T-helper 1 cell treated with Interleukin-12 subunit alpha and Interleukin-12 subunit beta and Interleukin-4 antibody, amounts not matched to agents 30 μg/mL and 1 μg/mL, for 36 hours (primary cell): ENCODE data around the gene DHX16.

Experiments
- H3K27ac Mint-ChIP-seq: one replicate; pipeline ENCODE4 v1.8.0; 2021; ENCODE audit warnings: mild to moderate bottlenecking, mixed read lengths
- H3K27me3 Mint-ChIP-seq: one replicate; pipeline ENCODE4 v1.8.0; 2021; ENCODE audit warnings: low read depth, mixed read lengths
- H3K36me3 Mint-ChIP-seq: one replicate; pipeline ENCODE4 v1.8.0; 2021; ENCODE audit warnings: low read depth, mixed read lengths
- H3K4me1 Mint-ChIP-seq: one replicate; pipeline ENCODE4 v1.8.0; 2021; ENCODE audit warnings: low read depth, mixed read lengths
- H3K4me3 Mint-ChIP-seq: one replicate; pipeline ENCODE4 v1.8.0; 2021; ENCODE audit warnings: mild to moderate bottlenecking, moderate library complexity, mixed read lengths
- H3K9me3 Mint-ChIP-seq: one replicate; pipeline ENCODE4 v1.8.0; 2021; ENCODE audit warnings: mixed read lengths

DHX16 gene

DNA sequence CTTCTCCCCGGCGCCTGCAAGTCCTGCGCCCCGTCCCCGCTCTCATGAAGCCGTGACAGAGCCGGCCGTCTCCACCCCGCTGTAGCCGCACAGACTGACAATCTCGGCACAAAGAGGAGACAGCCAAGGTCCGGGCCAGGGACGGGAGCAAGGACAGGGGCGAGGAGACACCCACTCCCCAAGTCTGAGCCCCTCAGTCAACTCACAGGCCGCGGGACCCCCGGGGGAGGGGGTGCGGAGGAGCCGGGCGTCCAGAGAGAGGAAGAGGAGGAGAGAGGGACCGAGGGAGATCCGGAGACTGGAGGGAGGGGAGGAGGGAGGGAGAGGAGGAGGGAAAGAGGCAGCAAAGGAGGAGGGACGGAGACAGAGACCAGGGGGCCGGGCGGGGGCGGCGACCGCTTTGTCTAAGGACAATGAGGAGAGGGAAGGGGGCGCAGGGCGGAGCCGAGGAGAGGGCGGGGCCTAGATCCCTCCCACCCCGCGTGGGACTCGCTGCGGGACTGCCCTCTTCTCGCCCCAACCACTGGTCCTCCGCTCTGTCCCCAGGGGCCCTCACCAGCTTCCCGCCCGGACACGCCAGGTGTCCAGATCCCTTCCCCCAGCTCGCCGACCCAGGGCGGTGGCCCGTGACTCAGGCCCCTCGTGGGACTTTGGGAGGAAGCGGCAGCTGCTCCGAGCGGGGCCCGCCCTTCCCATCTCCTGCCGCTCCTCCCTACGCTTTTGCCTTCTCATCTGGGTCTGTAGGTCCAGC is 14.3 kb upstream of the DHX16 start:
- H3K27ac Mint-ChIP-seq, result peak overlapping the region; percentile 95
- H3K4me1 Mint-ChIP-seq, result peaks cover 41% of the 10 kb centered on the region
- no peaks in the 10 kb centered on the region for H3K9me3 Mint-ChIP-seq
- no peaks in the 10 kb centered on the region for H3K27me3 Mint-ChIP-seq
- peak overlapping the region; percentile 100 for H3K4me3 Mint-ChIP-seq
- peaks cover 41% of the 10 kb centered on the region for H3K36me3 Mint-ChIP-seq

DNA sequence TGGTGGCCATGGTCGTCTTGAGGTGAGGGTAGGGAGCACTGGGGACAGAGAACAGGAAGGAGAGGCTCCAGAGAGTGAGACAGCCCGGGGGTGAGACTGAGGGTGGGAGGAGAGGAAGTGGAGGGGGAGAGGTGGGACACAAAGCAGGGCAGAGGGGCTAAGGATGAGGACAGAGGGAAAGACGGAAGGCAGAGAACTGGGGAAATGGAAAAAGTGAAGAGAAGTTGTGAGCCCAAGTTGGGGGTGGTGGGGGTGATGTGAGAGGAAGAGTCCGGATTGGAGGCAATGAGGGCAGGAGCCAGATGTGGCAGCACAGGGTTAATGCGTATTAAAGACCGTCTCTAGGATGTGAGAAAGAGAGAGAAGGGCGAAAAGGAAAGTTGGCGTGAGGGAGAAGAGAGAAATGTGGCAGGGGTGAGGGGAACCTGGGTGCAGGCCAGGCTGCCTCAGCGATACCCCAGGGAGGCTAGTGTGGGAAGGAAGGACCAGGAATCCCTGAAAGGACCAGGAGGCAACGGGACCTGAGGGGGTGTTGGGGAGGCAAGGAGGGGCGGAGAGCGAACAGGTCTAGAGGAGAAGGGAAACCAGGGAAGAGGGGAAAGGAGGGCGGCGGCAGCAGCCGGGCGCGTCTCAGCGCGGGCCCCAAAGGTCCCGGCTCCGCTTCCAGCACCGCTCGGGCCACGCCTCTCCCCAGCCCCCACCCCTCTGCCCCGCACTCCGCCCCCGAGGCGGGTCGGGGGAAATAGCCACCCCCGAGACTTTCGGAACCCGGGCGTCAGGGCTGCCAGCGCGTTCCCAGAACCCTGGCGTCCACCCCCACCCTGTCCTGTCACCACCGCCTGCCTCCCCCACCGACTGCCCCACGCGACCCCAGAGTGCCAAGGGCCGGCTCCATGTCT is 13.5 kb upstream of the DHX16 start, which contains the start of gene PPP1R18:
Gene PPP1R18, minus strand, starts transcription at position 637 of the 899 bp plus-strand sequence. Its CDS starts 627 bp downstream, at position 10.
- Mint-ChIP-seq H3K4me3 (peak within 1 kb of the TSS; percentile 100), H3K27ac (peak within 1 kb of the TSS; percentile 95), H3K36me3 (peaks cover 49% of the 10 kb centered on the region), H3K9me3 (no peaks in the 10 kb centered on the region), H3K4me1 (peaks cover 38% of the 10 kb centered on the region), H3K27me3 (no peaks in the 10 kb centered on the region)

DNA sequence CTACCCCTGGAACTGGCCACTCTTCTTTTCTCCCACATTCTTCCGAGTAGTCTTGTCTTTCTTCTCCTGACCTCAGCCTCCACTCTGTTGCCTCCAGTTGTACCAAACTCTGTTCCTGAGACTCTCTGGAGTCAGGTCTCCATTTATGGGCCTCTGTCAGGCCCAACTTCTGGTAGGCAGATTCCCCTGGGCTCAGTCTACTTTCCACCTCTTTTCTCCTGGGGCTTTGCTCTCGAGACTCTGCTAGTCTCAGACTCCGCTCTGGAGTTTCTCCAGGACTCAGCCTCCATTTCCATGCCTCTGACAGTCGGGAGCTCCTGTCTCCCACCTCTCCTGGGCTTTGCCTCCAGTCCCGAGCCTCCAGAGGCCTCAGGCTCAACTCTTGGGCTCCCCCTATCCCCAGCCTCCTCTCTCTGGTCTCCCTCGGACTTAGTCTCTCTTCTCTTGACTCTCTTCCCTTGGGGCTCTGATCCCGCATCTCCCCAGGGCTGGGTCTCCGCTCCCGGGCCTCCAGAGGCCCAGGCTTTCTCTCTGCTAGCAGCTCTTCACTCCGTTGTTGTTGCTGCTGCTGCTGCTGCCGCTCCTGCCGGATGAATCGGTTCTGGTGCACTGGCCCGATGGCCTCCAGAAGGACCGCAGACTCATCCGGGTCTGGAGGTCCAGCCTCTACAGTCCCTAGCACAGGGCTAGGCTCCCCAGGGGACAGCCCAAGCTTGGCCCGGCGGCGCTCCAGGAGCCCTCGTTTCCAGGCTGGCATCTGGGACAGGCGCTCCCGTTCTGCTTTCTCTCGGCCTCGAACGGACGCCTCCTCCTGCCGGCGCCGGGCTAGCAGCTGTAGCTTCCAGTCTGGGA is 12.6 kb upstream of the DHX16 start:
- Mint-ChIP-seq H3K9me3 (no peaks in the 10 kb centered on the region), H3K36me3 (peaks cover 52% of the 10 kb centered on the region), H3K4me1 (peaks cover 36% of the 10 kb centered on the region), H3K4me3 (peak overlapping the region; percentile 100), H3K27ac (peak overlapping the region; percentile 95), H3K27me3 (no peaks in the 10 kb centered on the region)

DNA sequence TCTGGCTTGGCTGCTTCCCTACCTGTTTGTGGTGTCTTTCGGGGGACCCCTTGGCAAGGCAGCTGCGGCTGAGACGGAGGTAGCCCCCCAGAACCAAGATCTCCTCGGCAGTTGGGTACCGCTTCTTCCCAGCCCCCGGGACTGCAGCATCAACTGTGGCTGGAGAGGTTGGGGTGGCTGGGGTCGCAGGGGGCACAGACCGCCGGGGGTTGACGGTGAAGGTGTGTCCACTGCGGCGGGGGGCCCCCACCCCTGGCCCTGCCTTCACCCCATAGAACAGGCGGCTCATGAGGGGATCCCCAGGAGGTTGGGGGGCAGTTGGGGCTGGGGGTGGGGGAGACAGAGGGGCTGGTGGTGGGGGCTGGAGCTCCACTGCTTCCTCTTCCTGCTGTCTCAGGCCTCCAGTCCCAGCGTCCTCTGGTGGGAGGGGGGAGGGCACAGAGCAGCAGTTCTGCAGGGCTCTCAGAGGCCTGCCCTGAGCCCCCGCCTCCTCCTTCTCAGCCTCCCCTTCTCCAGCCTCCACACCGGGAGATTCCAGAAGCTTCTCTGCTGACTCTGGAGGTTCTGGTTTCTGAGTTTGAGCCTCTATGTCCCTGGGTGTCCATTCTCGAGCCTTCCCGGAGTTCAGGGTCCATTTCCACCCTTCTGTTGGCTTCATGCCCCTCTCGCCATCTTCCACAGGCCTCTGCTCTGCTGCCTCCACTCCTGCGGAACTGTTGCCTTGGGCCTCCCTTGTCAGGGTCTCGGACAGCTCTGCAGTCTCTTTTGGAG is 11.8 kb upstream of the DHX16 start:
- peak overlapping the region; percentile 100 for H3K4me3 Mint-ChIP-seq
- peak overlapping the region; percentile 95 for H3K27ac Mint-ChIP-seq
- H3K36me3 Mint-ChIP-seq, result peaks cover 58% of the 10 kb centered on the region
- H3K9me3 Mint-ChIP-seq, result no peaks in the 10 kb centered on the region
- peaks cover 36% of the 10 kb centered on the region for H3K4me1 Mint-ChIP-seq
- no peaks in the 10 kb centered on the region for H3K27me3 Mint-ChIP-seq

DNA sequence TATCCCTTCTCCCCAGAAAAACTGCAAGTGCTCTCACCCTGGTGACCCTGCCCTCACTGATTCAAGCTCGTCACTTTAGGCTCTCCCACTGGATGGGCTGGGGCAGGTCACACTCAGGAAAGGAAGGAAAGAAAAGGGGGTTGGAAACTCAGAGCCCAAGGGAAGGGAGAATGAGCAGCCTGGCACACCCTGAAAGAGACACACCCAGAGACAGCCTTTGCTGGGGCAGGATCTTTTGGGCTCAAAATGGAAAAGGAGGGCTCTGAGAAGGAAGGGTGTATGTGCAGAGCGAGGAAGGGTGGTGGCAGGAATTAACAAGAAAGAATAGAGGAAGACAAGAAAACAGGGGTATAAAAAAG is 11.2 kb upstream of the DHX16 start:
- Mint-ChIP-seq H3K4me1 (peaks cover 35% of the 10 kb centered on the region), H3K9me3 (no peaks in the 10 kb centered on the region), H3K4me3 (peak overlapping the region; percentile 100), H3K36me3 (peaks cover 63% of the 10 kb centered on the region), H3K27me3 (no peaks in the 10 kb centered on the region), H3K27ac (peak overlapping the region; percentile 94)

DNA sequence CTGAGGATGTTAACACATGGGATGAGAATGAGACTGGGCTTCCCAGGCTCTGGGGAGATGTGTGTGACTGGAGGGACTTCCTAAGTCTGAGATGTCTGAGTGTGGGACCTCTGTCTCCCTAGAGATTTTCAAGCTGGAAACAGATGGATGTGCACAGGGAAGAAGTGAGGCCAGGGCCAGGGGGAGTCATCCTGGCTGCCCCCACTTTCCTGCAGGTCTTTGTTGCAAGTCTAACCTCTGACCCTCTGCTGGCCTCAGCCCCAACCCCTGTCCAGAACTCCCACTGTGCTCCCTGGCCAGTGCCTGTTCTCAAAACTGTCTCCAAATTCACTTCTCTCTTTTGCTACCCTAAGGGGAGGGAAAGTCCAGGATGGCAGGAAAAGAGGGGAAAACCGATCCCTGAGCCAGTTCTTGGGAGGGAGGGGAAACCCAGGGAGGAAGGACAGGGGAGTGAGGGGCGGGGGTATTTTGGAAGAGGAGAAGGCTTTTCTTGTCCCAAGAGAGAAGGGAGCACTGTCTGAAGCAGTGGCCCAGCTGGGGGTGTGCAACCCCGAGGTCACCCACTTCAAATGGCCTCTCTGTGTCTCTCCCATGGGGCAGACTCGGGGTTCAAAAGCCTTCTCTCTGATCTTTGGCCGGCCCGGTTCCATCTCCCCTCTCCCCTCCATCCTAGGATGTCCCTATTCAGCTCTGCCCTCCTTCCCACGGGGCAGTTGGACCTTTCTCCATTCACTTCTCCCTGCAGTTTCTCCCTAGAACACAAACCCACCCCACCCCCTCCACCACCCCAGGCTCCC is 10.6 kb upstream of the DHX16 start:
- Mint-ChIP-seq H3K27me3 (no peaks in the 10 kb centered on the region), H3K36me3 (peaks cover 64% of the 10 kb centered on the region), H3K27ac (peak overlapping the region; percentile 94), H3K4me3 (peak overlapping the region; percentile 100), H3K9me3 (no peaks in the 10 kb centered on the region), H3K4me1 (peaks cover 31% of the 10 kb centered on the region)

DNA sequence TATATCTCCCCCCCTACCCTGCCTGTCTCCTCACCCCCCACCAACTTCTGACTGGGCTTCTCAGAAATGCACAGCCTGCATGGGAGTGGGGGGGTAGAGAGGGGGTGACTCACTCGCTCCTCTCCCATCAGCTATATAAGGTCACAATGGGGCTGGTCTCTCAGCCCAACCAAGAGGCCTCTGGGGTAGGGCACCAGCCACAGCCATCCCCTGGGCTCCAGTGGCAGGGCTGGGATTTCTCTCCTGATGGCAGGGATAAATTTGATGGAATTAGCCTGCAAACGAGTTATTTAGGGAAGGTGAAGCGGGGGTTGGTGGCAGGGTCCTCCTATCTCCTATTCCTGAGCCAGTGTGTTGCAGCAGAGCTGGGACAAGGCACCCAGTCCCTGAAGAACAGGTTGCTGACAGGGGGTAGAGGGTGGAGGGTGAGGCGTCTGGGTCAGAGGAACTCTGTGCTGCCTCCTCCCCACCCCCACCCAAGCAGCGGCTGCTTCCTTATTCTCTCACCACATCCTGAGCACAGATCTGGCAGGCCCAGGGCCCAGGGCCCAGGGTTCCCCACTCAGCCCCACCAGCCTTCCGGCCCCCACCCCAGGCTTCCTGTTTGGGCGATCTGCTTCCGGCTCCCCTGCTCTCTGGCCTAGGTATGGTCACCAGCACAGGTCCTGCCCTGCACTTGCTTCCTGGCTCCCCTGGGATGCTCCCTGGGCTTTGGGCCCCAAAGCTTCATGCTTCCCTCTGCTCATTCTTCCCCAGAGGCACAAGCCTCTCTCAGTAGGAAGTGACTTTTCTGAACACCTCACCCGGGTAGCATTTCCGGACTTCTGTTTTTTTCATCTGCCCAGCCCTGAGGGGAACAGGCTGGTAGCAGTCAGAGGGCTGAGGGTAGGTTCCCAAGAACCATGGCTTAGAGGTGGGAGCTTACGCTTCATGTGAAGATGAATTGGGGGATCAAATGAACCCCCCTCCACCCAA is 9.6 kb upstream of the DHX16 start:
- H3K4me1 Mint-ChIP-seq, result peaks cover 23% of the 10 kb centered on the region
- H3K36me3 Mint-ChIP-seq, result peaks cover 62% of the 10 kb centered on the region
- H3K4me3 Mint-ChIP-seq, result peak overlapping the region; percentile 100
- H3K27ac Mint-ChIP-seq, result peak overlapping the region; percentile 94
- H3K9me3 Mint-ChIP-seq, result no peaks in the 10 kb centered on the region
- no peaks in the 10 kb centered on the region for H3K27me3 Mint-ChIP-seq

DNA sequence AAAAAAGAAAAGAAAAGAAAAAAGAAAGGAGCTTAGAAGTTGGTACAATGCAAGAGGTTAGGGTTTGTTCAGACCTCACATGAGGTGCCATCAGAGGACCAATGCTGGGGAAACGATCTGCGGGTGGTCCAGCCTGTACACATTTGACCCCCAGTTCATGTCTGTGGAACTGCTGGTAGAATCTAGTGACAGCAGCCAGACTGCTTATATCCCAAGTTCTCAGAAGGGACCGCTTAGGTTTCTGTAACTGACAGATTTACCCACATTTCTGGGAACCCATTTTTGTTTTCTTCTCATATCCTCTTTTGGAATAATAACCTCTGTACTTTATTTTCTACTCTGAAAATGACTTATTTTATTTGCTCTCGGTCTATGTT is 8.9 kb upstream of the DHX16 start:
- peaks cover 65% of the 10 kb centered on the region for H3K36me3 Mint-ChIP-seq
- peak overlapping the region; percentile 100 for H3K4me3 Mint-ChIP-seq
- H3K27ac Mint-ChIP-seq, result peak overlapping the region; percentile 94
- no peaks in the 10 kb centered on the region for H3K9me3 Mint-ChIP-seq
- peaks cover 23% of the 10 kb centered on the region for H3K4me1 Mint-ChIP-seq
- H3K27me3 Mint-ChIP-seq, result no peaks in the 10 kb centered on the region

DNA sequence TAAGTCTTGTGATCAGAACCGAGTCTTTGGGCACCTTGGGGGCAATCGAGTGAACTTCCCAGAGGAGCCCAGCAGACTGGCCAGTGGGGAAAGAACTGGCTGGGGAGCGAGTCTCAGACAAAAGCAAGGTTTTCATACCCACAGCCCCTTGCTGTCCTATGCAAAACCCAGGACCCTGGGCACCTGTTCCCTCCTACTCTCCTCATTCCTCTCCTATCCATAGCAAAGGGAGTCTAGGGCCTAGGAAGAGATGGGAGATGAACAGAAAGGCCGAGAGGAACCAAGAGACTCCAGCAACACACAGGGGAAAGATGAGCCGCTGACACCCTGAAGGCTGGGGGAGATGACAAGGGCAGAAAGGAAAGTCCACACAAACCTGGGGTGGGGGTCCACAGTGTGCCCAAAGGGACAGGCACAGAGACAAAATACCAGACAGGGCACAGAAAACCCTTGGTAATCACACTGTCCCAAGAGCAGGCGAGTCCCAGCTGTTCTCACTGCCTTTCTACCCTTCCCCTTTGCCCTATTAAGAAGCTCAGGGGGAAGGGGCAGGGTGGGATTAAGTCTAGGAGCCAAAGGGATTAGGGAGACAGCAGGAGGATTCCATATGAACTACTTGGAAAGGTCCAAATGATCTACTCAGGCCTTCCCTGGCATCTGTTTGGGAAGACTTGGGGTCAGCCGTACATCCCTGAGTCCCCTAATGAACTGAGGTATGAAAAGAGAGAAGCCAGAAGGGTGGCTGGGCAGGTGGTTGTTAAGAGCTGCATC is 7.1 kb upstream of the DHX16 start:
- Mint-ChIP-seq H3K4me1 (peaks cover 27% of the 10 kb centered on the region), H3K4me3 (peak overlapping the region; percentile 100), H3K9me3 (no peaks in the 10 kb centered on the region), H3K27me3 (no peaks in the 10 kb centered on the region), H3K27ac (peak overlapping the region; percentile 67), H3K36me3 (peaks cover 62% of the 10 kb centered on the region)

DNA sequence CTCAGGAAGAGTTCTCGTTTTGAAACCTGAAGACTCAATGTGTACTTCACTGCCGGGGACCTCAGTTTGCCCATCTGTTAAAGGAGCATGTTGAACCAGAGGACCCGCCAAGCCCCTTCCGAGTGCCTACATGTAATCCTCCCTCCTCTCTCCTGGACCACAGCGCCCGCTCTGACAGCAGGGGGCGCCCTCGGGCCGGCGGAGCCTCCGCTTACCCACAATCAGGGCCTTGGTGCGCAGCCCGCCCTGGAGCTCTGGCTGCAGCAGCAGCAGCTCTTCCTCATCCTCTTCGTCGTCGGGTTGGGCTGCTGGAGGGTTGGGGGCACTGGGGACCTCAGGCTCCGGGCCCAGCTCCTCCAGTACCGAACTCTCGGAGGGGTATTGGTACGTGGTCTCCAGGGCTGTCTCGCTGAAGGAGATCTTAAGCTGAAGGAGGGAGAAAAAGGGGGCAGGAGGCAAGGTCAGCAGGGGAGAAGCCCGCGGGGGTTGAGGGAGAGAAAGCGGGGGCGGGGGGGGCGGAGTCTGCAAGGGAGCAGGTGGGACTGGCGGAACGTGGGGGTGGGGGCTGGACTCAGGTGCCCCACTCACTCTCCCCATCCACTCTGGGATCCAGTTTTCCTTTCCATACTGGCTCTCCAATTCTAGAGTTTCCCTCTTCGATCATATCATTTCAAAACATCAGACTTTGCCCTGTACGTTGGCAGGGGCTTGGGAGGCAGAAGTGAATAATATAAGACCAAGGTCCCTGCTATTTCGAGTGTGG is 6.3 kb upstream of the DHX16 start:
- Mint-ChIP-seq H3K9me3 (no peaks in the 10 kb centered on the region), H3K4me1 (peaks cover 27% of the 10 kb centered on the region), H3K27ac (peak overlapping the region; percentile 75), H3K27me3 (no peaks in the 10 kb centered on the region), H3K36me3 (peaks cover 60% of the 10 kb centered on the region), H3K4me3 (peak overlapping the region; percentile 100)

DNA sequence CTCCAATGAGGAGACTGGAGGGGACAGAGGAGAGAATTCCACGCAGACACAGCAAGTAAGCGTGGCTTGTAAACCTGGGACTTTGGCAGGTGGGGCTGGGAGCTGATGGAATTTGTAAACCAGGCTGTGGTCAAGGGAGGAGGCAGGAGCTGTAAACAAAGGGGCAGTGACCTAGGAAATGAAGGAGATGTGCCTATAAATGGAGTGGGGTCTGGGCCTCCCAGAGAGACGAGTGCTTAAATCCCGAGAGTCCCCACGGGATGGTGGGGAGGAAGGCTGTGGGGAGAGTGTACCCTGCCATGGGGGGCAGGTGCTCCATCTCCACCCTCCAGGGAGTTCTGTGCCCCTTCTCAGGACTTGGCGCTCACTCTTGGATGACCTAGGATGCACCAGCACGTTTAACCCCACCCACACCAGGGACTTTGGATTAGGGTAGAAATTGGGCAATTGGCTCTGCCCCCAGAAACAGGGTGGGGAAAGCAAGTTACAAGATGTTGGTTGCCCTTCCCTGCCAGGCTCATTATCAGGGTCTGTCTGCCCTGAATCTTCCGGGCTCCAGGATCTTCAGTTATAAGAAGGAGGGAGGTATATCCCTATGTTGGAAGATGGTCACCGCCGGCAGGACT is 4.0 kb upstream of the DHX16 start:
- Mint-ChIP-seq H3K4me3 (no peak overlapping the region), H3K36me3 (peaks cover 42% of the 10 kb centered on the region), H3K27me3 (no peaks in the 10 kb centered on the region), H3K9me3 (no peaks in the 10 kb centered on the region), H3K4me1 (peaks cover 33% of the 10 kb centered on the region), H3K27ac (peak overlapping the region; percentile 63)
